ENCODE measurements around the gene ACTA1.

The ACTA1 gene

DNA sequence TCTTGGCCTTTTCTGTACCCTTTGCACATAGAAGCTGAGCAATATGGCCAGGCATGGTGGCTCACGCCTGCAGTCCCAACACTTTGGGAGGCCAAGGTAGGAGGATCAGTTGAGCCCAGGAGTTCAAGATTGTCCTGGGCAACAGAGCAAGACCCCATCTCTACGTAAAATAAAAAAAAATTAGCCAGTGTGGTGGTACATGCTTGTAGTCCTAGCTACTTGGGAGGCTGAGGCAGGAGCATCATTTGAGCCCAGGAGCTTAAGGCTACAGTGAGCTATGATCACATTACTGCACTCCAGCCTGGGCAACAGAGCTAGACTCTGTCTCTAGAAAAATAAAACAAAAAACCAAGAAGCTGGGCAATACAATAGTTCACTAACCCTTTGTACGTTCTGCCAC, 6.3 kb downstream of the ACTA1 start:
- no CpG with 5 or more reads among the region's 3 CpGs for WGBS, 2 donors (ENCODE audit: extremely low coverage in 2 of 2, insufficient read length in 2 of 2, insufficient replicate concordance in 1 of 2)
- no peak overlapping the region for H2BK120ac ChIP-seq (ENCODE audit: low read depth, low read length)

DNA sequence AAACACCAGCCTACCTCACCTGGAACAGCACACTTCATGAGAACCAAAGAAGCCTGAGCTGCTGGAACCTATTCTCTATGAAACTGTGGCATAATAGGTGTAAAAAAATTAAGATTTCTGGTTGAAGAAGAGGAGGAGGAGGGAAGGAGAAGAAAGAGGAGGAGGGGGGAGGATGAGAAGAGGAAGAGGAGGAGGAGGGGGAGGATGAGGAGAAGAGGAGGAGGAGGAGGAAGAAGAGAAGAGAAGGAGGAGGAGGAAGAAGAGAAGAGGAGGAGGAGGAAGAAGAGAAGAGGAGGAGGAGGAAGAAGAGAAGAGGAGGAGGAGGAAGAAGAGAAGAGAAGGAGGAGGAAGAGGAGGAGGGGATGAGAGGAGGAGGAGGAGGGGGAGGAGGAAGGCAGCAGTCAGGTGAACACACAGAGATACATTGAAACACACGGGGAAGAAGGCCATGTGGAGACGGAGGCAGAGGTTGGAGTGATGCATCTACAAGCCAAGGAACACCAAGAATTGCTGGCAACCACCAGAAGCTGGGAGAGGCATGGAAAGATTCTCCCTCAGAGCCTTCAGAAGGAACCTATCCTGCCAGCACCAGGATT, 8.2 kb downstream of the ACTA1 start:
- H3K4ac ChIP-seq (ENCODE audit: low read length), result no peak overlapping the region
- H3K9ac ChIP-seq (ENCODE audit: low read depth, low read length, poor library complexity), result no peak overlapping the region
- no peak overlapping the region for H2BK5ac ChIP-seq (ENCODE audit: low read length)
- H2AFZ ChIP-seq (ENCODE audit: low read length), result no peak overlapping the region
- WGBS, 2 donors (ENCODE audit: extremely low coverage in 2 of 2, insufficient read length in 2 of 2, insufficient replicate concordance in 1 of 2), result no CpG with 5 or more reads among the region's 2 CpGs
- no peaks in the 10 kb centered on the region for H3K36me3 ChIP-seq (replicated peaks in 1 of 2; ENCODE audit: control insufficient read depth in 2 of 2, insufficient read depth in 2 of 2, low read length in 2 of 2)
- no peak overlapping the region for H3K23ac ChIP-seq (ENCODE audit: low read depth, low read length, poor library complexity)
- no peak overlapping the region for H3K18ac ChIP-seq (ENCODE audit: low read length)
- no peak overlapping the region for H3K4me2 ChIP-seq (ENCODE audit: insufficient read depth, low read length, poor library complexity, severe bottlenecking)
- H3K4me3 ChIP-seq (ENCODE audit: low read length in 2 of 2), result no peak overlapping the region
- H3K14ac ChIP-seq (ENCODE audit: low read length), result no peak overlapping the region
- H2BK120ac ChIP-seq (ENCODE audit: low read depth, low read length), result no peak overlapping the region
- no peak overlapping the region for H2BK15ac ChIP-seq (ENCODE audit: low read length)
- H4K8ac ChIP-seq (ENCODE audit: low read depth, low read length), result no peak overlapping the region
- no peak overlapping the region for H4K91ac ChIP-seq (ENCODE audit: low read depth, low read length, poor library complexity)
- H3K4me1 ChIP-seq (ENCODE audit: control insufficient read depth in 2 of 2, insufficient read depth in 1 of 2, low read depth in 1 of 2, low read length in 2 of 2), result no peaks in the 10 kb centered on the region
- H2BK12ac ChIP-seq (ENCODE audit: low read length), result no peak overlapping the region
- H3K79me1 ChIP-seq (ENCODE audit: low read depth, low read length), result no peaks in the 10 kb centered on the region
- DNase-seq (ENCODE audit: low spot score), result no peak
- peaks cover 0 to 7% of the 10 kb centered on the region in 2 donors for H3K9me3 ChIP-seq (replicated peaks in 1 of 2; ENCODE audit: control insufficient read depth in 2 of 2, insufficient read depth in 1 of 2, low read depth in 1 of 2, low read length in 2 of 2)
- no peak overlapping the region for H2AK5ac ChIP-seq (ENCODE audit: low read depth, low read length)
- no peak overlapping the region for H3K27ac ChIP-seq (replicated peaks; ENCODE audit: low read length)
- H3K27me3 ChIP-seq (ENCODE audit: control insufficient read depth in 3 of 3, insufficient read depth in 3 of 3, low read depth in 1 of 3, low read length in 3 of 3), result peaks cover 0 to 8% (median 4%) of the 10 kb centered on the region in 3 experiments

More for the DNA sequence above, 6.3 kb downstream of the ACTA1 start:
- Histone ChIP-seq H3K79me1 (ENCODE audit: low read depth, low read length) (no peaks in the 10 kb centered on the region), H3K27me3 (ENCODE audit: control insufficient read depth in 3 of 3, insufficient read depth in 3 of 3, low read depth in 1 of 3, low read length in 3 of 3) (peaks cover 7 to 21% (median 18%) of the 10 kb centered on the region in 3 experiments), H3K14ac (ENCODE audit: low read length) (no peak overlapping the region), H3K9me3 (replicated peaks in 1 of 2; ENCODE audit: control insufficient read depth in 2 of 2, insufficient read depth in 1 of 2, low read depth in 1 of 2, low read length in 2 of 2) (peaks cover 2 to 8% of the 10 kb centered on the region in 2 donors), H3K9ac (ENCODE audit: low read depth, low read length, poor library complexity) (no peak overlapping the region), H2BK15ac (ENCODE audit: low read length) (no peak overlapping the region), H3K27ac (replicated peaks; ENCODE audit: low read length) (no peak overlapping the region), H2AFZ (ENCODE audit: low read length) (no peak overlapping the region), H2BK5ac (ENCODE audit: low read length) (no peak overlapping the region), H2BK12ac (ENCODE audit: low read length) (no peak overlapping the region), H3K4me2 (ENCODE audit: insufficient read depth, low read length, poor library complexity, severe bottlenecking) (no peak overlapping the region), H3K4me1 (ENCODE audit: control insufficient read depth in 2 of 2, insufficient read depth in 1 of 2, low read depth in 1 of 2, low read length in 2 of 2) (peaks cover 0 to 2% of the 10 kb centered on the region in 2 donors), H4K91ac (ENCODE audit: low read depth, low read length, poor library complexity) (no peak overlapping the region), H2AK5ac (ENCODE audit: low read depth, low read length) (no peak overlapping the region), H3K23ac (ENCODE audit: low read depth, low read length, poor library complexity) (no peak overlapping the region), H3K4ac (ENCODE audit: low read length) (no peak overlapping the region), H3K36me3 (replicated peaks in 1 of 2; ENCODE audit: control insufficient read depth in 2 of 2, insufficient read depth in 2 of 2, low read length in 2 of 2) (no peaks in the 10 kb centered on the region), H3K18ac (ENCODE audit: low read length) (no peak overlapping the region), H4K8ac (ENCODE audit: low read depth, low read length) (no peak overlapping the region), H3K4me3 (ENCODE audit: low read length in 2 of 2) (no peak overlapping the region)
- no peak for DNase-seq (ENCODE audit: low spot score)

DNA sequence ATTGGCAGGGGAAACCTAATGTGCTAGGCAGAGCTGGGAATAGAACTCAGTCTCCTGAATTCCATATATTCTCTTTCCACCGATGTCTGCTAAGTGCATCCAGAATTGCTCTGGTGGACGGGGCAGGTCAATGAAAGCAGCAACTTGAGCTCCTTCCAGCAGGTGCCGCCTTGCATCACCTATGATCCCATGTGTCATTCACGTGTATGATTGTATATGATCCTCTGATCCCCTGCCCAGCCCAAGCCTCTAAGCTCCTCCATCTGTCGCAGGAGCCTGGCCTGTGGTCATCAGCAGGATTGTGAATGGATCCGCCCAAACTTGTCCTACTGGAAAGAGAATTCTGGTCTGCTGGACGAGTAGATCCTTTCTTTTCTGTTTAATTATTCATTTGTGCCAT, 13.1 kb downstream of the ACTA1 start:
- no peak overlapping the region for H2AFZ ChIP-seq (ENCODE audit: low read length)
- H3K4ac ChIP-seq (ENCODE audit: low read length), result no peak overlapping the region
- WGBS, 2 donors (ENCODE audit: extremely low coverage in 2 of 2, insufficient read length in 2 of 2, insufficient replicate concordance in 1 of 2), result no CpG with 5 or more reads among the region's 7 CpGs
- no peak overlapping the region for H3K9ac ChIP-seq (ENCODE audit: low read depth, low read length, poor library complexity)
- no peak overlapping the region for H3K23ac ChIP-seq (ENCODE audit: low read depth, low read length, poor library complexity)
- H2AK5ac ChIP-seq (ENCODE audit: low read depth, low read length), result no peak overlapping the region
- no peak for DNase-seq (ENCODE audit: low spot score)
- H3K4me2 ChIP-seq (ENCODE audit: insufficient read depth, low read length, poor library complexity, severe bottlenecking), result no peak overlapping the region
- H3K27me3 ChIP-seq (ENCODE audit: control insufficient read depth in 3 of 3, insufficient read depth in 3 of 3, low read depth in 1 of 3, low read length in 3 of 3), result peaks cover 0 to under 1% (median 0%) of the 10 kb centered on the region in 3 experiments
- no peaks in the 10 kb centered on the region for H3K36me3 ChIP-seq (replicated peaks in 1 of 2; ENCODE audit: control insufficient read depth in 2 of 2, insufficient read depth in 2 of 2, low read length in 2 of 2)
- no peak overlapping the region for H3K27ac ChIP-seq (replicated peaks; ENCODE audit: low read length)
- no peak overlapping the region for H4K91ac ChIP-seq (ENCODE audit: low read depth, low read length, poor library complexity)
- H3K79me1 ChIP-seq (ENCODE audit: low read depth, low read length), result no peaks in the 10 kb centered on the region
- no peaks in the 10 kb centered on the region for H3K4me1 ChIP-seq (ENCODE audit: control insufficient read depth in 2 of 2, insufficient read depth in 1 of 2, low read depth in 1 of 2, low read length in 2 of 2)
- no peak overlapping the region for H2BK12ac ChIP-seq (ENCODE audit: low read length)
- H2BK5ac ChIP-seq (ENCODE audit: low read length), result no peak overlapping the region
- H3K18ac ChIP-seq (ENCODE audit: low read length), result no peak overlapping the region
- no peak overlapping the region for H2BK120ac ChIP-seq (ENCODE audit: low read depth, low read length)
- H3K14ac ChIP-seq (ENCODE audit: low read length), result no peak overlapping the region
- H4K8ac ChIP-seq (ENCODE audit: low read depth, low read length), result no peak overlapping the region
- no peak overlapping the region for H3K4me3 ChIP-seq (ENCODE audit: low read length in 2 of 2)
- peaks cover 0 to 7% of the 10 kb centered on the region in 2 donors for H3K9me3 ChIP-seq (replicated peaks in 1 of 2; ENCODE audit: control insufficient read depth in 2 of 2, insufficient read depth in 1 of 2, low read depth in 1 of 2, low read length in 2 of 2)
- no peak overlapping the region for H2BK15ac ChIP-seq (ENCODE audit: low read length)

DNA sequence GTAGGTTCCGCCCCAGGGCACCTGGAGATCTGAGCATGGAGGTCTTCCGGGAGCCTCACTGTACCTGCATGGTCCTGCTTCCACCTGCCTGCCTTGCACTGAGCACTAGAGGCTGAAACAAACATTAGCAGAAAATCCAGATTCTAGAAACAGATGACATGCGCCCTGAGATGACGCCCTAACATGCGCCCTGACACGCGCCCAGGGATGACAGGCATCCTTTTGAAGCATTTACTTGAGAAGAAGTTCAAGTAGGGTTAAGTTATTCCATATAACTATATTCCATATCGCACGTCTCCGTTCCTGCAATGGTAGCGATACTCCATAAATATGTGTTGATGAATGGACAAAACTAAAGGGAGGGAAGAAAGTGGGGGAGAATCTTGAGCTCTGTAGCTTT, 13.7 kb downstream of the ACTA1 start:
- no peak overlapping the region for H4K91ac ChIP-seq (ENCODE audit: low read depth, low read length, poor library complexity)
- H3K9me3 ChIP-seq (replicated peaks in 1 of 2; ENCODE audit: control insufficient read depth in 2 of 2, insufficient read depth in 1 of 2, low read depth in 1 of 2, low read length in 2 of 2), result peaks cover 0 to 7% of the 10 kb centered on the region in 2 donors
- H3K4me1 ChIP-seq (ENCODE audit: control insufficient read depth in 2 of 2, insufficient read depth in 1 of 2, low read depth in 1 of 2, low read length in 2 of 2), result no peaks in the 10 kb centered on the region
- no peak overlapping the region for H3K4ac ChIP-seq (ENCODE audit: low read length)
- H2BK12ac ChIP-seq (ENCODE audit: low read length), result no peak overlapping the region
- WGBS, 2 donors (ENCODE audit: extremely low coverage in 2 of 2, insufficient read length in 2 of 2, insufficient replicate concordance in 1 of 2), result no CpG with 5 or more reads among the region's 11 CpGs
- no peak overlapping the region for H3K4me3 ChIP-seq (ENCODE audit: low read length in 2 of 2)
- H3K23ac ChIP-seq (ENCODE audit: low read depth, low read length, poor library complexity), result no peak overlapping the region
- no peak overlapping the region for H4K8ac ChIP-seq (ENCODE audit: low read depth, low read length)
- no peak overlapping the region for H3K18ac ChIP-seq (ENCODE audit: low read length)
- no peak overlapping the region for H2AK5ac ChIP-seq (ENCODE audit: low read depth, low read length)
- no peak for DNase-seq (ENCODE audit: low spot score)
- H2AFZ ChIP-seq (ENCODE audit: low read length), result no peak overlapping the region
- no peak overlapping the region for H3K4me2 ChIP-seq (ENCODE audit: insufficient read depth, low read length, poor library complexity, severe bottlenecking)
- no peak overlapping the region for H2BK15ac ChIP-seq (ENCODE audit: low read length)
- H2BK120ac ChIP-seq (ENCODE audit: low read depth, low read length), result no peak overlapping the region
- no peak overlapping the region for H3K27ac ChIP-seq (replicated peaks; ENCODE audit: low read length)
- H3K79me1 ChIP-seq (ENCODE audit: low read depth, low read length), result no peaks in the 10 kb centered on the region
- no peaks in the 10 kb centered on the region for H3K36me3 ChIP-seq (replicated peaks in 1 of 2; ENCODE audit: control insufficient read depth in 2 of 2, insufficient read depth in 2 of 2, low read length in 2 of 2)
- H3K9ac ChIP-seq (ENCODE audit: low read depth, low read length, poor library complexity), result no peak overlapping the region
- peaks cover 0 to 4% (median 0%) of the 10 kb centered on the region in 3 experiments for H3K27me3 ChIP-seq (ENCODE audit: control insufficient read depth in 3 of 3, insufficient read depth in 3 of 3, low read depth in 1 of 3, low read length in 3 of 3)
- no peak overlapping the region for H3K14ac ChIP-seq (ENCODE audit: low read length)
- no peak overlapping the region for H2BK5ac ChIP-seq (ENCODE audit: low read length)
